Measurements from ENCODE around the gene UVRAG.

- TF ChIP-seq CTCF (IDR thresholded peaks at IDR 0.05) (no peak), EZH2 (IDR thresholded peaks at IDR 0.05) (no peak), EZH2phosphoT487 (IDR thresholded peaks at IDR 0.05) (no peak)
Observed at GRCh38 chr11:76033699-76034098, 218.7 kb downstream of the UVRAG start.

Data from neural progenitor cell (in vitro differentiated cells).